CD4-positive, alpha-beta T cell (primary cell): Measurements from ENCODE around the gene BCS1L. TPM values are rescaled to one million over a fixed set of nuclear protein-coding genes. Genes with fewer than 3 reads are reported as not detected.

Source experiments
- ATAC-seq: fragments of 200-7000 bp; cut with Tn5 transposase; one replicate; pipeline ENCODE4 v1.10.0; 2022; ENCODE audit warnings: mild to moderate bottlenecking; ENCODE audit not compliant: poor library complexity
- CTCF ChIA-PET: fragments of 350-600 bp; sonication (Branson Sonifier 250); formaldehyde crosslinking; loops from one replicate; lab custom pipeline; 2021; ENCODE audit warnings: antibody characterized with exemption, inconsistent platforms; lab: Charles Lee
- POLR2A ChIA-PET: fragments of 350-600 bp; sonication (Branson Sonifier 250); formaldehyde crosslinking; loops from one replicate; lab custom pipeline; 2021; ENCODE audit warnings: antibody characterized with exemption, inconsistent platforms; lab: Charles Lee
- DNase-seq, 14 experiments: peaks; one replicate each; pipeline ENCODE4 v3.0.0-alpha.2; 2013 to 2020; ENCODE audit warnings: mixed read lengths in 2 of 14
- H3K27ac ChIP-seq, 2 donors: one replicate each; pipeline versions ENCODE4 v1.5.1 to v1.7.0; 2013; ENCODE audit warnings: low read length in 2 of 2, low read depth in 1 of 2, mild to moderate bottlenecking in 1 of 2
- H3K27me3 ChIP-seq, 2 experiments: 1 replicate in 1 of 2; 2 replicates in 1 of 2; pipeline versions ENCODE4 v1.6.1 to v1.7.0; 2013; ENCODE audit warnings: low read length in 2 of 2, control low read depth in 1 of 2, mild to moderate bottlenecking in 1 of 2, moderate library complexity in 1 of 2; ENCODE audit not compliant: insufficient read depth in 2 of 2, control insufficient read depth in 1 of 2
- H3K36me3 ChIP-seq: one replicate; pipeline ENCODE4 v1.6.1; 2013; ENCODE audit warnings: low read length, control low read depth; ENCODE audit not compliant: insufficient read depth
- H3K4me1 ChIP-seq: one replicate; pipeline ENCODE4 v1.6.1; 2013; ENCODE audit warnings: low read length, control low read depth; ENCODE audit not compliant: insufficient read depth
- H3K4me3 ChIP-seq: one replicate; pipeline ENCODE4 v1.5.1; 2013; ENCODE audit warnings: mild to moderate bottlenecking, low read length, moderate library complexity
- H3K9me3 ChIP-seq, 2 experiments: 1 replicate in 1 of 2; 2 replicates in 1 of 2; pipeline versions ENCODE4 v1.6.1 to v1.7.0; 2013; ENCODE audit warnings: low read length in 2 of 2, mild to moderate bottlenecking in 2 of 2, control low read depth in 1 of 2, moderate library complexity in 1 of 2; ENCODE audit not compliant: control insufficient read depth in 1 of 2, insufficient read depth in 1 of 2
- H3K27ac Mint-ChIP-seq: one replicate; pipeline ENCODE4 v1.8.0; 2020; ENCODE audit warnings: mixed read lengths
- H3K27me3 Mint-ChIP-seq: one replicate; pipeline ENCODE4 v1.8.0; 2021; ENCODE audit warnings: mixed read lengths
- H3K36me3 Mint-ChIP-seq: one replicate; pipeline ENCODE4 v1.8.0; 2021; ENCODE audit warnings: low read depth, mixed read lengths
- H3K4me1 Mint-ChIP-seq: one replicate; pipeline ENCODE4 v1.8.0; 2021; ENCODE audit warnings: low read depth, mixed read lengths
- H3K4me3 Mint-ChIP-seq: one replicate; pipeline ENCODE4 v1.8.0; 2020; ENCODE audit warnings: mild to moderate bottlenecking, mixed read lengths
- H3K9me3 Mint-ChIP-seq: one replicate; pipeline ENCODE4 v1.8.0; 2020; ENCODE audit warnings: mixed read lengths
- CTCF ChIP-seq: fragments of 200-600 bp; IDR thresholded peaks from one replicate; pipeline ENCODE4 v1.8.0; 2022; ENCODE audit warnings: antibody characterized with exemption, mild to moderate bottlenecking
- intact Hi-C, 2 experiments: fragments of 100-400 bp; cut with DNase I in 1 of 2; cut with micrococcal nuclease in 1 of 2; formaldehyde crosslinking; loops; one replicate each; pipeline versions ENCODE4 v1.15.1 to v1.9.0; 2023 to 2025; cut with DNase I, micrococcal nuclease
- total RNA-seq, 174 experiments: library from RNA in 2 of 174; stranded (reverse) in 2 of 174; gene quantifications; one replicate each; pipeline ENCODE4 v1.2.3 and lab custom pipeline; 2021 to 2026

BCS1L gene
- total RNA-seq, 2 experiments from 2014 or later: 11.4 to 12.7 TPM

- peaks cover 86% of the 10 kb centered on the region for H3K36me3 ChIP-seq
- no peak for DNase-seq
- POLR2A ChIA-PET: no interaction called here
- no peaks in the 10 kb centered on the region for H3K9me3 Mint-ChIP-seq
- no peak for ATAC-seq
- intact Hi-C loops: loop anchor here in 1 of 2 experiments (10.0 kb wide), 1 partner anchor 357 kb away; no protein-coding TSS in a partner anchor
- H3K27me3 Mint-ChIP-seq: no peaks in the 10 kb centered on the region
- no peak for TF ChIP-seq CTCF
- no peaks in the 10 kb centered on the region for H3K9me3 ChIP-seq
- no peaks in the 10 kb centered on the region for H3K4me1 ChIP-seq
- CTCF ChIA-PET: no interaction called here
- H3K36me3 Mint-ChIP-seq: peaks cover 79% of the 10 kb centered on the region
- H3K27me3 ChIP-seq: no peaks in the 10 kb centered on the region
- H3K27ac Mint-ChIP-seq: no peak overlapping the region
- H3K4me3 Mint-ChIP-seq: no peak overlapping the region
- no peak overlapping the region for H3K27ac ChIP-seq
- no peaks in the 10 kb centered on the region for H3K4me1 Mint-ChIP-seq
- no peak overlapping the region for H3K4me3 ChIP-seq
Observed at GRCh38 chr2:218642121-218642656, 17.3 kb upstream of the BCS1L start.

- Mint-ChIP-seq H3K36me3 (peaks cover 78% of the 10 kb centered on the region), H3K4me3 (no peak overlapping the region), H3K27me3 (no peaks in the 10 kb centered on the region), H3K9me3 (no peaks in the 10 kb centered on the region), H3K27ac (no peak overlapping the region), H3K4me1 (no peaks in the 10 kb centered on the region)
- ATAC-seq (no peak), DNase-seq (no peak)
- CTCF ChIA-PET: no interaction called here
- TF ChIP-seq CTCF: no peak
- Histone ChIP-seq H3K27ac (no peak overlapping the region), H3K4me3 (no peak overlapping the region), H3K9me3 (no peaks in the 10 kb centered on the region), H3K4me1 (no peaks in the 10 kb centered on the region), H3K36me3 (peaks cover 85% of the 10 kb centered on the region), H3K27me3 (no peaks in the 10 kb centered on the region)
- POLR2A ChIA-PET: no interaction called here
- intact Hi-C loops: loop anchor here in 1 of 2 experiments (10.0 kb wide), 1 partner anchor 358 kb away; no protein-coding TSS in a partner anchor
Observed at GRCh38 chr2:218642786-218643185, 16.7 kb upstream of the BCS1L start.

- Histone ChIP-seq H3K4me3 (no peak overlapping the region), H3K27me3 (no peaks in the 10 kb centered on the region), H3K27ac (no peak overlapping the region), H3K9me3 (no peaks in the 10 kb centered on the region), H3K4me1 (peaks cover 8% of the 10 kb centered on the region), H3K36me3 (peaks cover 85% of the 10 kb centered on the region)
- intact Hi-C loops: loop anchor here in 1 of 2 experiments (10.0 kb wide), 1 partner anchor 359 kb away; no protein-coding TSS in a partner anchor
- peaks cover 78% of the 10 kb centered on the region for H3K36me3 Mint-ChIP-seq
- CTCF ChIA-PET: no interaction called here
- DNase-seq: no peak
- ATAC-seq: no peak
- no peak overlapping the region for H3K27ac Mint-ChIP-seq
- POLR2A ChIA-PET: no interaction called here
- TF ChIP-seq CTCF: no peak
- H3K4me3 Mint-ChIP-seq: no peak overlapping the region
- no peaks in the 10 kb centered on the region for H3K9me3 Mint-ChIP-seq
- no peaks in the 10 kb centered on the region for H3K27me3 Mint-ChIP-seq
- peaks cover 6% of the 10 kb centered on the region for H3K4me1 Mint-ChIP-seq
Observed at GRCh38 chr2:218643751-218644310, 15.7 kb upstream of the BCS1L start.
